Heart right ventricle (tissue), 16 donors: ENCODE measurements around the gene OR2F2. TPM values are rescaled to one million over a fixed set of nuclear protein-coding genes. Genes with fewer than 3 reads are reported as not detected.

Source experiments
- ATAC-seq, 8 donors: fragments of 200-7000 bp; cut with Tn5 transposase; one replicate each; pipeline ENCODE4 v1.9.1; 2020; ENCODE audit warnings: mild to moderate bottlenecking in 8 of 8, moderate library complexity in 8 of 8, moderate number of reproducible peaks in 1 of 8
- DNase-seq, 2 donors: peaks; one replicate each; pipeline ENCODE4 v3.0.0-alpha.2; 2020
- H3K27ac ChIP-seq, 10 donors: fragments of 200-600 bp; sonication (generic) in 2 of 10; one replicate each; pipeline versions ENCODE4 v1.5.0 to v1.8.0; 2020 to 2022; ENCODE audit warnings: mild to moderate bottlenecking in 3 of 10
- H3K27me3 ChIP-seq, 7 donors: fragments of 200-600 bp; one replicate each; pipeline ENCODE4 v1.8.0; 2021 to 2022; ENCODE audit warnings: mild to moderate bottlenecking in 2 of 7
- H3K36me3 ChIP-seq, 9 donors: fragments of 200-600 bp; sonication (generic) in 1 of 9; one replicate each; pipeline versions ENCODE4 v1.5.0 to v1.8.0; 2020 to 2022; ENCODE audit warnings: mild to moderate bottlenecking in 2 of 9
- H3K4me1 ChIP-seq, 9 donors: fragments of 200-600 bp; sonication (generic) in 1 of 9; one replicate each; pipeline versions ENCODE4 v1.5.0 to v1.8.0; 2020 to 2022; ENCODE audit warnings: mild to moderate bottlenecking in 4 of 9
- H3K4me3 ChIP-seq, 10 donors: fragments of 200-600 bp; sonication (generic) in 2 of 10; one replicate each; pipeline versions ENCODE4 v1.5.0 to v1.8.0; 2020 to 2022; ENCODE audit warnings: mild to moderate bottlenecking in 7 of 10, moderate library complexity in 2 of 10
- H3K9me3 ChIP-seq, 11 donors: fragments of 200-600 bp in 10 of 11; sonication (generic) in 2 of 11; one replicate each; pipeline versions ENCODE4 v1.5.0 to v1.8.0; 2013 to 2022; ENCODE audit warnings: mild to moderate bottlenecking in 2 of 11, control low read depth in 1 of 11, moderate library complexity in 1 of 11
- CTCF ChIP-seq, 9 donors: fragments of 200-600 bp; sonication (generic) in 2 of 9; IDR thresholded peaks; one replicate each; pipeline versions ENCODE4 v1.5.0 to v1.8.0; 2021 to 2022; ENCODE audit warnings: antibody characterized with exemption in 9 of 9, mild to moderate bottlenecking in 5 of 9, moderate library complexity in 1 of 9
- WGBS, 2 donors: extraction: QIAGEN DNeasy Blood & Tissue Kit; methylation state at CpG; one replicate each; pipeline ENCODE4 v1.1.7; 2013; ENCODE audit warnings: inconsistent platforms in 1 of 2; 5-methylcytosine and 5-hydroxymethylcytosine counted together
- intact Hi-C, 10 donors: fragments of 100-400 bp; cut with DNase I; formaldehyde crosslinking; loops; one replicate each; pipeline versions ENCODE4 v1.11.1 to v1.14.2; 2022
- polyA plus RNA-seq, 2 donors: library from polyadenylated mRNA; stranded (reverse); fragments of 200-250 nt; gene quantifications; one replicate each; pipeline ENCODE4 v1.2.3, GENCODE V29; 2013
- total RNA-seq, 10 donors: library from RNA; stranded (reverse); fragmentation: NEBNext Ultra II Directional in 3 of 10; extraction: Animal tissue kit (Norgen Biotek cat#: 25700) in 3 of 10; gene quantifications; one replicate each; pipeline versions ENCODE4 v1.2.1 to v1.2.4, GENCODE V29; 2021 to 2023
- donor health status: Arrhythmogenic right ventricular cardiomyopathy.
- donor health status: ischemic (EF 13 %, LVEDD 7.1; RV severe dilation, severe dysfunction).
- donor health status: healthy with polysubstance abuse.
- donor health status: DM: no; HTN: yes; CAD: no.
- donor health status: DM: no; HTN: no; CAD: no.
- donor health status: ischemic (EF 25% LVEDD 6.9; RV normal size, moderate dysfunction).
- donor health status: ischemic (EF 25% LVEDD 5.7; RV mildly dilated, moderate dysfunction).
- donor health status: healthy.
- donor health status: DM: yes; HTN: yes; CAD: no.
- donor health status: Ischemic cardiomyopathy.
- donor health status: ischemic (EF 35%, LVEDD 5.7; RV mildly dilated, moderate dysfunction).
- donor health status: nonischemic (EF 11% LVEDD 7.7; RV severe dilation, severe dysfunction).
- donor health status: DM: yes; HTN: yes; CAD: no.
- donor health status: PGD.
- donor health status: ischemic (EF 29% LVEDD 5.4; RV normal size, mild dysfunction).
- donor health status: nonischemic (EF 23%, LVEDD 6.1; RV moderate dilation, normal function).

The OR2F2 gene
- total and polyA plus RNA-seq, 12 donors = not detected

DNA sequence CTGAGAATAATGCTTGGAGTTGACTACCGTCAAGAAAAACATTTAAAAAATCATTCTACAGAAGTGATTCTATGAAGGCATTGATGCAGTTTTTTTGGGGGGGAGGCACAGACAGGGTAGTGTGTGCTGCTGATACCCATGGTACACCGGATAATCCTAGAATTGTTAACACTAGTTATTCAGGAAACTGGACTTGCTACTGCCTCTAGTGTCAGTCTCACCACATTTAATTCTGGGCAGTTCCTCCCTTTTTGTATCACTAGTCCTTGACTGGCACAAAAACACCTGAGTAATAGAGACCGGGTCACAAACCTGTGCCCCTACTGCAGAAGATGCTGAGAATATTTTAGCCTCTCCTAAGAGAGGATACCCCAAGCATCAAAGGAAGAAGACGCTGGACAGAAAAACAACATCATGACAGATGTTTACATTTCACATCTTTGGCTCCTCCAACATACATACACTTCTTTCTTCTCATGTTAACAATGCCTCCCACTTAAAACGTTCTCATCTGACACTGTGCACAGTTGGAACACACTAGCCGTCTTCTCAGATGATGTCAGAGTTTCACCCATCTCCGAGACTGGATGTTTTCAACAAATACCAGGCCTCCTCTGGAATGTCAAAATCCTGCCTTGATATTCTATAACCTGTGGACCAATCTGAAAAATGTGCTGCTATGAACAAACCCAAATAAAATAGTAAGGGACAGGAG lies 19.9 kb upstream of the OR2F2 start:
- Histone ChIP-seq H3K27me3 (no peaks in the 10 kb centered on the region), H3K4me1 (no peaks in the 10 kb centered on the region), H3K36me3 (no peaks in the 10 kb centered on the region), H3K4me3 (no peak overlapping the region), H3K27ac (no peak overlapping the region), H3K9me3 (no peaks in the 10 kb centered on the region)
- DNase-seq (no peak), ATAC-seq (no peak)
- TF ChIP-seq CTCF (IDR thresholded peaks at IDR 0.05) = peak in 1 of 9 donors; percentile 6
- intact Hi-C loops = loop anchor here in 1 of 10 donors (10.0 kb wide), 1 partner anchor 70 kb away; no protein-coding TSS in a partner anchor
- 75 to 79% methylated on average over 7 of the region's 7 CpGs for WGBS, 2 donors

- no peaks in the 10 kb centered on the region for H3K4me1 ChIP-seq
- no peaks in the 10 kb centered on the region for H3K36me3 ChIP-seq
- no peak for DNase-seq
- H3K27ac ChIP-seq = no peak overlapping the region
- WGBS, 2 donors = 54 to 63% methylated on average over 1 of the region's 1 CpG
- no peaks in the 10 kb centered on the region for H3K9me3 ChIP-seq
- no peak overlapping the region for H3K4me3 ChIP-seq
- intact Hi-C loops = loop anchor here in 1 of 10 donors (10.0 kb wide), 1 partner anchor 60 kb away; no protein-coding TSS in a partner anchor
- no peak for TF ChIP-seq CTCF (IDR thresholded peaks at IDR 0.05)
- peaks cover 0 to 10% (median 4%) of the 10 kb centered on the region in 7 donors for H3K27me3 ChIP-seq
- no peak for ATAC-seq
Measured at GRCh38 chr7:143924851-143925250, 10.2 kb upstream of the OR2F2 start.

- Histone ChIP-seq H3K4me3 (no peak overlapping the region), H3K4me1 (no peaks in the 10 kb centered on the region), H3K27ac (no peak overlapping the region), H3K36me3 (no peaks in the 10 kb centered on the region), H3K27me3 (no peaks in the 10 kb centered on the region), H3K9me3 (peaks cover 0 to 20% (median 0%) of the 10 kb centered on the region in 11 donors)
- 92 to 95% methylated on average over 1 of the region's 1 CpG for WGBS, 2 donors
- no peak for TF ChIP-seq CTCF (IDR thresholded peaks at IDR 0.05)
- ATAC-seq = peak in 1 of 8 donors; percentile 61
- no peak for DNase-seq
- intact Hi-C loops = loop anchor here in 1 of 10 donors (10.0 kb wide), 1 partner anchor 55 kb away; no protein-coding TSS in a partner anchor
Measured at GRCh38 chr7:143929224-143929920, 5.7 kb upstream of the OR2F2 start.

DNA sequence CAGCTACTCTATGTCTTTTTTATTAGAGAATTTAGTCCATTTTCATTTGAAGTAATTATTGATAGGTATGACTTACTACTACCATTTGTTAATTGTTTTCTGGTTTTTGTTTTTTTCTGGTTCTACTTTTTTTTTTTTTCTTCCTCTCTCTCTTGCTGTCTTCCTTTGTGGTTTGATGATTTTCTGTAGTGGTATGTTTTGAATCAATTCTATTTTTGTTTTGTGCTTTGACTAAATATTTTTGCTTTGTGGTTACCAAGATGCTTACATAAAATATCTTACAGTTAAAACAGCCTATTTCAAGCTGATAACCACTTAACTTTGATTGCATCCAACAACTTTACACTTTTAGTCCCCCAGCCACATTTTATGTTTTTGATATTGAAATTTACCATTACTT lies 3.3 kb upstream of the OR2F2 start:
- Histone ChIP-seq H3K27ac (no peak overlapping the region), H3K4me1 (no peaks in the 10 kb centered on the region), H3K9me3 (peaks cover 0 to 20% (median 0%) of the 10 kb centered on the region in 11 donors), H3K36me3 (no peaks in the 10 kb centered on the region), H3K27me3 (no peaks in the 10 kb centered on the region), H3K4me3 (no peak overlapping the region)
- no peak for DNase-seq
- no peak for ATAC-seq
- TF ChIP-seq CTCF (IDR thresholded peaks at IDR 0.05) = no peak
- intact Hi-C loops = loop anchor here in 1 of 10 donors (5.0 kb wide), 1 partner anchor 36 kb away; no protein-coding TSS in a partner anchor
